ENCODE measurements around the gene DRP2. TPM values are rescaled to one million over a fixed set of nuclear protein-coding genes. Genes with fewer than 3 reads are reported as not detected.
"Not testable (repeated sequence)": the region's sequence is repeated elsewhere in the genome, so short reads cannot be mapped to it uniquely, and the experiment has no call there.

DRP2 gene, protein sequence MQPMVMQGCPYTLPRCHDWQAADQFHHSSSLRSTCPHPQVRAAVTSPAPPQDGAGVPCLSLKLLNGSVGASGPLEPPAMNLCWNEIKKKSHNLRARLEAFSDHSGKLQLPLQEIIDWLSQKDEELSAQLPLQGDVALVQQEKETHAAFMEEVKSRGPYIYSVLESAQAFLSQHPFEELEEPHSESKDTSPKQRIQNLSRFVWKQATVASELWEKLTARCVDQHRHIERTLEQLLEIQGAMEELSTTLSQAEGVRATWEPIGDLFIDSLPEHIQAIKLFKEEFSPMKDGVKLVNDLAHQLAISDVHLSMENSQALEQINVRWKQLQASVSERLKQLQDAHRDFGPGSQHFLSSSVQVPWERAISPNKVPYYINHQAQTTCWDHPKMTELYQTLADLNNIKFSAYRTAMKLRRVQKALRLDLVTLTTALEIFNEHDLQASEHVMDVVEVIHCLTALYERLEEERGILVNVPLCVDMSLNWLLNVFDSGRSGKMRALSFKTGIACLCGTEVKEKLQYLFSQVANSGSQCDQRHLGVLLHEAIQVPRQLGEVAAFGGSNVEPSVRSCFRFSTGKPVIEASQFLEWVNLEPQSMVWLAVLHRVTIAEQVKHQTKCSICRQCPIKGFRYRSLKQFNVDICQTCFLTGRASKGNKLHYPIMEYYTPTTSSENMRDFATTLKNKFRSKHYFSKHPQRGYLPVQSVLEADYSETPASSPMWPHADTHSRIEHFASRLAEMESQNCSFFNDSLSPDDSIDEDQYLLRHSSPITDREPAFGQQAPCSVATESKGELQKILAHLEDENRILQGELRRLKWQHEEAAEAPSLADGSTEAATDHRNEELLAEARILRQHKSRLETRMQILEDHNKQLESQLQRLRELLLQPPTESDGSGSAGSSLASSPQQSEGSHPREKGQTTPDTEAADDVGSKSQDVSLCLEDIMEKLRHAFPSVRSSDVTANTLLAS
- total RNA-seq = under 1 TPM; 0.17 to 0.34 TPM

DNA sequence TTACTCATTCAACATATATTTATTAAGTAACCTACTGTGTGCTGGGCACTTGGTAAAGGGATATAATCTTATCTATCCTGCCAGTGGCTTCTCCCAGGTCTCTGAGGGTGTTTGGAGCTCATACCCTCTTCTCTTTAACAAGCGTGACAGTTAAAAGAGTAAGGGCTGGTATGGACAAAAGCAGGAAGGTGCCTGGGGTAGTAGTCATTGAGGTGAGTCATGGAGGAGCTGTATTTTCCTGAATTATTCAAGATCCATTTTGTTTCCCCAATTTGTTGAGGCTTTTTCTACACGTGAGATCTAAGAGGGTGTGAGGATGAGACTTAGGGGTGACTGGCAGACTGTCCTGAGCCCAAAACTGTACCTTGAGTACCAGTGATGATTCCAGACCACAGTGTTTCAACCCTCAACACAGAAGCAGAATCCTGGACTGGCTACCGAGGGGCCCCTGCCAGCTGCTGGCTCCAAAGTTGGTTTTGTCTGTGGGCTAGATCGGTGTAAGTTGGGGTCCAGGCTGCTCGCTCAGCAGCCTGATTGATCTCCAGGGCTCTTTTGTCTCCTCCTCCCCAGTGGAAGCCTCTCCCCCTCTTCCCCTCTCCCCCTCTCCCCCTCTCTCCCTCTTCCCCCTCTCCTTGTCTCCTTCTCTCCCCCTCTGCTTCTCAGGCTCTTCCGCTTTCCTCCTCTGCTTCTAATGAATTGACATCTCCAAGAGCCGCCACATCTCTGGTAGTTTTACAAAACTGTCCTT is at the start of gene DRP2:
TSS of gene DRP2 (plus strand) at position 671 of the 748 bp plus-strand sequence. CDS start 11,862 bp downstream, outside the sequence.
- ChIA-PET POLR2A (no interaction called here), CTCF (no interaction called here)

DNA sequence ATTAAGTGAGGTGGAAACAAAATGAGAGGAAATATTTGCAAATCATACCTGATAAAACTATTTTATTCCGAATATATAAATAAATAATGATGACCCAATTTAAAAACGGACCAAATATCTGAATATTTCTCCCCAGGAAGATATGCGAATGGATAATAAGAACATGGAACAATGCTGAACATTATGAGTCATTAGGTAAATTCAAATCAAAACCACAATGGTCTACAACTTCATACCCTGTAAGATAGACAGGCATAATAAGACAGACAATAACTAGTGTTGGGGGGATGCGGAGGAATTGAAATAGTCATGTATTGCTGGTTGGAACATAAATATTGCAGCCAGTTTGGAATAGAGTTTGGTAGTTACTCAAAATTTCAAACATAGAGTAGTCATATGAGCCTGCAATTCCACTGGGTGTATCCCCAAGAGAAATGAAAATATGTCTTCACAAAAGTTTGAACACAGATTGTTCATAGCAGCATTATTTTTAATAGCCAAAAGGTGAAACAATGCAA is 47.6 kb upstream of the DRP2 start:
- POLR2A ChIA-PET = no interaction called here
- CTCF ChIA-PET = no interaction called here

DNA sequence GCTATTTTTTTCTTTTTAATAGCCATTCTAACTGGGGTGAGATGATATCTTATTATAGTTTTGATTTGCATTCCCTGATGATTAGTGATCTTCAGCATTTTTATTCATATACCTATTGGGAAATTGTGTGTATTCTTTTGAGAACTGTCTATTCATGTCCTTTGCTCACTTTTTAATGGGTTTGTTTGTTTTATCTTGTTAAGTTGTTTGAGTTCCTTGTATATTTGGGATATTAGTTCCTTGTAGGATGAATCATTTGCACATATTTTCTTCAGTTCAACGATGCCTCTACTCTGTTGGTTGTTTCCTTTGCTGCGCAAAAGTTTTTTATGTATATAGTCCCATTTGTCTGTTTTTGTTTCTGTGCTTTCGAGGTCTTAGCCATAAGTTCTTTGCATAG is 43.1 kb upstream of the DRP2 start:
- CTCF ChIA-PET = no interaction called here
- POLR2A ChIA-PET = no interaction called here

DNA sequence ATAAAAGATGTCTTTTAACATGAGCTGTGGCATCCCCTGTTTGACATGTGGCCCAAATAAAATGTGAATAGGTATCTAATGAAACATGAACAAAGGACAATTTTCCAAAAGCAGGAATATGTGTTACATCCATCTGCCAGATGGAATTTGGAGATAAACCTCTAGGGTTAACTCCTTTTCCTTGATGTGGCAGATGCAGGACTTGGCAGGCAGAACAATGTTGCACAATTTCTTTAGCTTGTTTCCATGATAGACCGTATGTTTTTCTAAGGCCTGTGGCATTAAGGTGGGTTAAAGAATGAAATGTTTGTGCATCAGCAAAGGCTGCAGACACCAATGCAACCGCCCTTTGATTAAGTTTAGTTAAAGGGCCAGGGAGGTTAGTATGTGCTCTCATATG is 34.7 kb upstream of the DRP2 start:
- CTCF ChIA-PET, POLR2A ChIA-PET: not testable (repeated sequence)

DNA sequence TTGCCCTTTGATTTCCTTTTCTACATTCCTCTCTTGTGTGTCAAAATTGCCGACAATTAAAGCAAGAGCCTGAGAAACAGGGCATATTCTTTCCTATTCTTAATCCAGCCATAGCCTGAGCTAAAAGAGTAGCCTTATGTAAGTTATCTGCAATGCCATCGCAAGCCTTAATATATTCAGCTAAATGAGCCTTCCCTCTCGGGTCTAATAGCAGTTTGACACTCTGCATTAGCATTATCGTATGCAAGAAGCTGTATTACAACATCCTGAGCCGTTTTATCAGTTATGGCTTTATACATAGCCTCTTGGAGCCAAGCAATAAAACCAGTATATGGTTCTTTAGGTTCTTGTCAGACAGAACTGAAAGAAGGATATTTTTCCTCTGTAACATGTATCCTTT is 31.6 kb upstream of the DRP2 start:
- CTCF ChIA-PET, POLR2A ChIA-PET: not testable (repeated sequence)

DNA sequence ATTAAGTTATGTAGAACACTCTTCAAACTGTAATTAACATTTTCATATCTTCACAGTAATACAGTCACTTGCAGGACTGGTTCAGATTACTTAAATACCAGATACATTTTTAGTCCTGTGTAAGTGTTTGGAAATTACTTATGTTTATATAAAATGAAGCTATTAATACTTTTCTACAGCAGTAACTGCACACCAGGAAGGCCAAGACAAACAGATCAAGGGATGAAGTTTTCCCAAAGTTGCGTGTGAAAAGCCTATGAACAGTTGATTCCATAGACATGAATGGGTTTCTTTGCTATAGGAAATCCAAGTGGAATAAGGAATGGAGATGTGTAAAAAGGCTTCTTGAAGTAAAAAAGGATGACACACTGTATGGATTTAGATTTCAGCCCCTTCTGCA is 28.9 kb upstream of the DRP2 start:
- CTCF ChIA-PET = no interaction called here

DNA sequence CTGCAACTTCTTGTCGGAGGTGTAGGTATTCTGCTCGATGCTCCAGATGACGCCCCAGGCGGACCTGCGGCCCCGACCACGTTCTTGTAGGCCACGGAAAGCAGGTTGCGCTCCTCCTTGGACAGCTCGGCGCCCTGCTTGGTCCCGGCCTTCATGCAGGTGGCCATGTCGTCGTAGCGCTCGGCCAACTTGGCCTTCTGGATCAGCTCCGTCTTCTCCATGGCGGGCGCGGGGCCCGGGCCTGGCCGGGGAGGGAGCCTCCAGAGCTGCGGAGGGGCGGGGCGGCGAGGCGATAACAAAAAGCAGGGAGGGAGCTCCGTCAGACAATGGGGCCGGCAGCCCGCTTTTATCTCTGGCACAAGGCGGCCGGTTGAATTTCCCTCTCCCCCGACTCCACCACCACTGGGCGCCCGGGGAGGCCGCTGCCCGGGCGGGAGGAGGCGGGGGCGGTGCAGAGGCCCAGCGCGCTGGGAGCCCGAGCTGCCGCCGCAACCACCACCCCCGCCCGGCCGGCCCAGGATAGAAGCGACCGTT is 28.3 kb upstream of the DRP2 start:
- CTCF ChIA-PET = no interaction called here
- POLR2A ChIA-PET = no interaction called here

More for the DNA sequence above, 28.9 kb upstream of the DRP2 start:
- POLR2A ChIA-PET = no interaction called here

DNA sequence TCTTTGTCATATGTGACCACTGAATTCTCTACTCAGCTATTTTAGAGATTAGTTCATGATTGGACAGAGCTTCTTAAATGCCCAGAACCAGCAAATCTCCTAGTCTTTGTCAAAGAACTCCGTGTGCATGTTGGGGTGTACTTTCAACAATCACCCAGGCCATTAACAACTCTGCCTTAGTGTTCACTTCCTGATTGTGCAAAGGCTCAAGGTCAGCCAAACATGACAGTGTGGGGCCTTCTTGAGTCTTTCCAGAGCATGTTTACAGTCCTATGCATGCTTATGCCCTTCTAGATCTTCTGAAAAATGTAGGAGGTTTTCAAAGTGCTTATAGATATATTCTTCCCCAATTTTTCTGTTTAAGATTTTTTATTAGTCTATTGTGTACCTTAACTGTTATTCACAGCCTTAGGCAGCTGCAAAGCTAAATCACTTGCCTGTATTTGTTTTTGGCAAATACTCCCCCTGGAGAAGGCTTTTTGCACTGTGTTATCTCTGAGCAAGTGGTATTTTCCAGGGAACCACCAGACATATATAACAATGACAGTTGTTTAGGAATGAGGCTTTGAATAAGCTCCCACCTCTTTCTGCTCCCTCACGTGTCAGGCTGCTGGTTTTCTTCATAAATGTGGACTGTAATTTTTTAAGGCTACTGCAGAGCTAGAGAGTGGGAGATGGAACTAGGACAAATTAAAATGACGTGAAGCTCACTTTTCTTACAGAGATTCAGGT is 24.0 kb upstream of the DRP2 start:
- ChIA-PET POLR2A (no interaction called here), CTCF (no interaction called here)

DNA sequence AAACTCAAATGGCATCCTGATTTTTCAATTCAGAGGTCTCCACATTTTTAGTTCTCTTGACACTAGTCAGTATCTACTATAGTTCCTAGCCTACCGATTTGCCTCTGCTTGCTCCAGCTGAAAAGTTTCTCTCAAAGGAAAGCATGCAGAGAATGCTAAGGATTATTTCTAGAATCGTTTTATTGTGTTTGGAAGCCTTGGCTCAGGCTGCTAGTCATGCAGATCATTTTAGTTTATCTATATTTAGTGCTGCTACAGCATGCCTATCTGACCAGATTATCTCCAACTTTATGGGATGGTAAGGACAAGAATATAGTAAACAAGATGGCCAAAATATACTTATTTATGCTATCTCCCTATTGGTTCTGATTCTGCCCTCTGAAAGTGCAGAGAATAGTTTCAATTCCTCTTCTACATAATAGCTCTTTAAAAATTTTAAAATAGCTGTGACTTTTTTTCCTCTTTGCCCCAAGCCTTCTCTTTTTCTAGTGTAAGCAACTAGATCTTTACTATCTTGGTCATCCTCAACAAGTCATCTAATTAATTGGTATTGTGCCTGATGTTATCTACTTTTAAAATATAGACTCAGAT is 15.7 kb upstream of the DRP2 start:
- ChIA-PET POLR2A (no interaction called here), CTCF (no interaction called here)

DNA sequence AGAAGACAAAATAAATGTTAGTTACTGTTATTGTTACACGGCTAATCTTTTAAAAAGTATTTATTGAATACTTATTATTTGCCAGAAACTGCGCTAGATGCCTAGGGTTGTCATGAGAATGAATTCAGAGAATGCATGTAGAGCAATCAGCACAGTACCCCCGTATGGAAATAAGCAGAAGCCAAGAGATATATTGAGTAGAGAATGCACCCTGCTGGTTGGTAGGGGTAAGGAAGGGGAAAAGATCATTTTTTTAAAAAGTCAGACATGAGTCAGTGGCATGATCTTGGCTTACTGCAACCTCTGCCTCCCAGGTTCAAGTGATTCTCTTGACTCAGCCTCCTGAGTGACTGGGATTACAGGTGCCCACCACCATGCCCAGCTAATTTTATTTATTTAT is 13.1 kb upstream of the DRP2 start:
- ChIA-PET POLR2A (no interaction called here), CTCF (no interaction called here)

DNA sequence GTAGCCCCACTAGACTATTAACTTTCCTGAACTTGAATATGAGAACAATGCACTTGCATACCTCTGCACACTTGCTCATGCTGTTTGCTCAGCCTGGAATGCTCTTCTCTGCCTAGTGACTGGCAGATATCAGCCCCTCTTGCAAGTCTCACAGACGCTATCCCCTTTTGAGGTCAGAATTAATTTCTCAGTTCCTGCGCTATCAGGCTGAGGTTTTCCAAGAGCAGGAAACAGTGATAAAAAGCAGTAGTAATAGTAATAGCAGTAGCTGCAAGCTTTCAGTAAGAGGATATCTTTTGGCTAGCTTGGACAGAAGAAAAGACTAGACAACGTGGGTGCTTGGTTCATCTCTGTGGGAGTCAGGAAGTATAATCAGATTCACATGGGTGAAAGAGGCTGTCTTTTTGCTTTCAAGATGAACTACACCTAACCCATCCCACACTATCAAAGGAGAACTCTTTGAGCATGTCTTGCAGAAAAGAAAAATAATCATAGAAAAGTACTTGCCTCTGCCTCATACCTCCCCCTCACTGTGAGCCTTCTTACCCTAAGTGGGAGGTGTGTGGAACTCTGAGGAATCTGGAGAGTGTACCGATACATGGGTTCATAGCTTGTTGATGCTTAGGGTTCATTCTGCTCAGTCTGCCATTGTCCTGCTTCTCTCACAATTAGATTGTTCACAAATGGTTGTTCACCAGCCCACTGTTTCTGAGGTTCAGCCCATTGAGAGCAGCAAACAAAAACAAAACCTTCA is 11.3 kb upstream of the DRP2 start:
- ChIA-PET CTCF (no interaction called here), POLR2A (interaction anchor here (0.6 kb wide), 1 partner anchor 75 kb away, joined by 5 read pairs; no protein-coding TSS in a partner anchor)

DNA sequence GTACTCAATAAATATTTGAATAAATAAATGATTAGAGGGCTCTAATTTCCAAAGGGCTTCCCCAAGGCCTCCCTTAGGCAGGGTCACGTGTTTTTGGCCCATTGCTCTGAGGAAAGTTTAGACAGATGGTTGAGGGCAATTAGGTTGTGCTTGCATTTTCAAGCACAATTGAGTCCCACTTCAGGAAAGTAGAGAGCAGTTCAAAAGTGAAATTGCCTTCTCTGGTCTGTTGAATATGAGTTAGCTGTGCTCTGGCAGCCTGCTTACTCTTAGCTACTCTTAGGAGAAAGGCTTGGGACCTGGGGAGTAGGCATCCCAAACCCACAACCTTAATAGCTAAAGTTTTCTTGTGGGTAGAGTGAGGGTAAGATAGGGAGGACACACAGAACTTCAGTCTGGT is 9.0 kb upstream of the DRP2 start:
- CTCF ChIA-PET = no interaction called here
- POLR2A ChIA-PET = interaction anchor here (0.6 kb wide), 1 partner anchor 19 kb away, joined by 4 read pairs; no protein-coding TSS in a partner anchor

DNA sequence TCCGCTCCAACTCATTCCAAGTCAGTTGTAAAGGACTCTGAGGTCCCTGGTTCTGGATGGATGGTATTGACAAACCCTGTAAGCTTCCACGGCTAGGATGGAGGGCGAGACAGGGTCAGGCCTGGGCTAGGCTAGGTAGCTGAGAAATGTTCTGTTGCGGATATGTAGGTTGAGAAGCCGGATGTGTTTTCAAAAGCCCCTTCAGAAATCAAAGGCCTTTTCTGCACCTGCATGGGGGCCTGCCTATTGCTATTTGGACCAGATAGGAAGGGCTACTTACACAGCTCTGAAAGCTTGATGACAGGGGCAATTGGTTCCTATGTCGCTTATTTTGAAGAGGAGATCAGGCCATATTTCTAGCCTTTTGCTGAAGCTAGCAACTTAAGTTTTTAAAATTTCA is 1.9 kb upstream of the DRP2 start:
- ChIA-PET CTCF (no interaction called here), POLR2A (no interaction called here)

DNA sequence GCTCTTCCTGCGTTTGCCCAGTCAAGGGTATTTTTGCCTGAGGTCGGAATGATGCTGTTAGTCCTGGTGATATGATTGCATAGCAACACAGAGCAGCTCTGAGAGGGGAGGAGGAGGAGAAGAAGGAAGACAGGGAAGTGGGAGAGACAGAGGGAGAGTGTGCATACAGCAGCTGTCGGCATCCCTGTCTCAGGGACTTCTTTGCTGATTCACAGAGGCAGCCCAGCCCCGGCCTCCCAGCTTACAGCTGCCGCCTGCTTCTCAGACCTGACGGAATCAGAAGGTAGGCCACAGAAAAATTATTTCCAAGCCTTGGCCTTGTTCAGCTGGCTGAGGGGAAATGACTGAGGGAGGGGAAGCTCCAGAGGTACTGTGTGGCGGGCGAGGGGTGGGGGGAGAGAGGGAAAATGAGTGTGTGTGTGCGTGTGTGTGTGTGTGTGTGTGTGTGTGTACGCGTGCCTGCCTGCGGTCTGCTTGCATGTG is 319 bp downstream of the DRP2 start:
- CTCF ChIA-PET = no interaction called here
- POLR2A ChIA-PET = no interaction called here

DNA sequence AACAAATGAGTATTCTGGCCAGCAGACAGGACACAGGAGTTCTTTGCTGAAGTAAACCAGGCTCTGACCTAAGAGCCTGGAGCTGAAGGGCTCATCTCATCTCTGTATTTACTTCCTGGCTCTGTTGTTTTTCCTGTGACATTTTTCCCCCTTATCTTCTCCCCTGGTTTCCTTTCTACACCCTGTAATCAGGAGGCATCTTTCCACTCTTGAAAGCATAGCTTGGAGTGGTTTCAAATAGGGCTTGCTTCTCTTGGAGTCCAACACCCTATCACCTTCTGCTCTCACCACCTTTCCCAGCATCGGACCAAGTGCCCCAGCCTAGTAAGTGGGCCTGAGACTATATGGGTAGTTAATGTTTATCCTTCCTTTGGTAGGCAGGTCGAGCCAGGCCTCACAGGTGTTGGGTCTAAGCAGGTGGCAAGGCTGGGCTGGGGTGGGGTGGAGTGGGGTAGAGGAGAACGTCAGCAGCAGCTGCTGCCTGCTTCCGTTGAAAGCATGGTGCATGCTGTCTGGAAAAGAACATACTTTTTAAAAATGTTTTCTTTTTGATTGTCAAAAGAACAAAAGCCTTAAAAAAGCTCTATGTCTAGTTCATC is 1.2 kb downstream of the DRP2 start:
- CTCF ChIA-PET = no interaction called here

DNA sequence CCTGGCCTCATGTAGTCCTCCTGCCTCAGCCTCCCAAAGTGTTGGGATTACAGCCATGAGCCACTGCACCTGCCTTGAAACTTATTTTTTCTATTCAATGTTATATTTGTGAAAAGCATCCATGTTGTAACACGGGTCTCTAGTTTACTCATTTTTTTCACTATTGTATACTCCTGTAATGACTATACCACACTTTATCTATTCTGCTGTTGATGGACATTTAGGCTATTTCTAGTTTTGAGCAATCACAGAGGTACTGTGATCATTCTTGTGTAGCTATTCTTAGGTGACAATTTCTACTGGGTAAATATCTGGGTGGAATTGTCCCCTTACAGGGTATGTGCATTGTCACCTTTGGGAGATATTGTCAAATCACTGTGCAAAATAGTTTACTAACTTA is 3.6 kb downstream of the DRP2 start:
- ChIA-PET POLR2A (no interaction called here), CTCF (no interaction called here)

More for the DNA sequence above, 1.2 kb downstream of the DRP2 start:
- POLR2A ChIA-PET = no interaction called here

DNA sequence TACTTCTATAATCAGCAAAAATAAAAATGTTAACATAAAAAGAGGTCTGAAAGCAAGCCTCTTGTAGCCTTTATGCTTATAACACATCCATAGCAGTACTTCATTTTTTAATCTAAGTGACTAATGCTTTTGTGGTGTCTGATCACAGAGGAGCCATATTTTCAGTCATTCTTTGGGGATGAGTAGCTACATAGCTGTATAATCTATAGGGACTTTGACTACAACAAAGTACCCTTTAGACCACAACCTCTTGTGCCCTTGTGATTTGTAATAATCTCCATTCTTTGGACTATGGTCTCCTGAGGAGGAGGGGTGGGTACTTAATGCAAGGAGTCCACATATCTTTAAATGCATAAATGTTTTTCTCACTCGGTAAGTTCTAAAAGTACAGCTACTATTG is 9.6 kb downstream of the DRP2 start:
- ChIA-PET CTCF (no interaction called here), POLR2A (interaction anchor here (0.6 to 0.7 kb wide), 2 partner anchors 18 to 300 kb away, joined by 4 read pairs; partner anchors contain the start of gene XKRX)

DNA sequence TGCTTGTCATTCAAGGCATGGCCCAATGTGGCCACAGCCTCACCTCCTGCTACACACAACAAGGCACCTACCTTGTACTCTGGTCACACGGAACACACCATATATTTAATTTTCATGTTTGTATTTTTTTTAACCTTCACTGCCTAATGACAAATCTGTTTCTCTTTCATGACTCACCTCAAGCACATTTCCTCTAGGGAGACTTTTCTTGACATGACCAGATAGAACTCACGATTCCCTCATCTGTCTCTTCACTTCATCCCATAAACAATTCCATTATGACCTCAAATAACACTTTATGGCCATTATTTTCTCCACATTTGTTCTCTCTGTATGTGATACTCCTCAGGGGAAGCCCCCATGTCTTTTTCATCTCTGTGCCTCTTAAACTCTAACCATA is 11.1 kb downstream of the DRP2 start:
- ChIA-PET POLR2A (no interaction called here), CTCF (no interaction called here)

All from activated CD8-positive, alpha-beta memory T cell treated with anti-CD3 and anti-CD28 coated beads for 36 hours (primary cell).